PC-9 (cell line): ENCODE results near the gene PLCL2. TPM values are rescaled to one million over a fixed set of nuclear protein-coding genes. Genes with fewer than 3 reads are reported as not detected.

Experiments used
- BruUV-seq: library from RNA; stranded (reverse); fragments of 400-500 nt; replicated peaks from 2 replicates; lab custom pipeline; 2021; lab: Mats Ljungman, UMichigan
- CTCF ChIA-PET: fragments of 300-600 bp; sonication (Branson Sonifier 250); formaldehyde crosslinking; loops from one replicate; lab custom pipeline; 2022; ENCODE audit warnings: antibody characterized with exemption; lab: Charles Lee
- POLR2A ChIA-PET: fragments of 300-600 bp; sonication (Branson Sonifier 250); formaldehyde crosslinking; loops from one replicate; lab custom pipeline; 2022; ENCODE audit warnings: antibody characterized with exemption; ENCODE audit not compliant: unreplicated experiment; lab: Charles Lee
- DNase-seq, 2 experiments: peaks; one replicate each; pipeline versions ENCODE4 v3.0.0 to v3.0.0-alpha.2; 2015 to 2022; ENCODE audit warnings: mixed read lengths in 1 of 2
- H2AFZ ChIP-seq: fragments of 200-600 bp; sonication (generic); 2 replicates; pipeline ENCODE4 v1.8.1; 2017; ENCODE audit warnings: antibody characterized with exemption
- H3F3A ChIP-seq: fragments of 200-600 bp; sonication (generic); 2 replicates; pipeline ENCODE4 v1.8.1; 2017; ENCODE audit warnings: antibody characterized with exemption, mild to moderate bottlenecking, low read depth; ENCODE audit not compliant: insufficient read depth
- H3K27ac ChIP-seq: fragments of 200-600 bp; sonication (generic); 2 replicates; pipeline ENCODE4 v1.6.1; 2016; ENCODE audit warnings: mixed run types
- H3K27me3 ChIP-seq: fragments of 200-600 bp; sonication (generic); 2 replicates; pipeline ENCODE4 v1.6.1; 2016; ENCODE audit warnings: low read depth, mixed run types; ENCODE audit not compliant: insufficient read depth
- H3K36me3 ChIP-seq: fragments of 200-600 bp; sonication (generic); 2 replicates; pipeline ENCODE4 v1.6.1; 2016; ENCODE audit warnings: low read depth, mixed run types
- H3K4me1 ChIP-seq: fragments of 200-600 bp; sonication (generic); replicated peaks from 2 replicates; pipeline ENCODE4 v1.6.1; 2016; ENCODE audit warnings: mixed run types; ENCODE audit not compliant: insufficient read depth
- H3K4me2 ChIP-seq: fragments of 200-600 bp; sonication (generic); 2 replicates; pipeline ENCODE4 v1.6.1; 2017; ENCODE audit warnings: mixed run types
- H3K4me3 ChIP-seq: fragments of 200-600 bp; sonication (generic); 2 replicates; pipeline ENCODE4 v1.6.1; 2016; ENCODE audit warnings: mixed run types
- H3K79me2 ChIP-seq: fragments of 200-600 bp; sonication (generic); 2 replicates; pipeline ENCODE4 v1.6.1; 2017; ENCODE audit warnings: low read depth, mixed run types
- H3K9me2 ChIP-seq: fragments of 200-600 bp; sonication (generic); 2 replicates; pipeline ENCODE4 v1.8.1; 2017; ENCODE audit warnings: mild to moderate bottlenecking; ENCODE audit not compliant: insufficient read depth
- H3K9me3 ChIP-seq: fragments of 200-600 bp; sonication (generic); 2 replicates; pipeline ENCODE4 v1.8.1; 2016; ENCODE audit warnings: low read depth; ENCODE audit not compliant: insufficient read depth
- H4K20me1 ChIP-seq: fragments of 200-600 bp; sonication (generic); 2 replicates; pipeline ENCODE4 v1.8.1; 2017; ENCODE audit not compliant: insufficient read depth
- CTCF ChIP-seq: fragments of 200-600 bp; sonication (generic); conservative IDR thresholded peaks from 2 replicates; pipeline ENCODE4 v1.6.1; 2017; ENCODE audit warnings: mixed run types, antibody characterized with exemption, mild to moderate bottlenecking, moderate library complexity
- EZH2 ChIP-seq: fragments of 200-600 bp; sonication (generic); IDR thresholded peaks from 2 replicates; pipeline ENCODE4 v1.8.0; 2017; ENCODE audit warnings: antibody characterized with exemption, low read depth
- intact Hi-C: fragments of 100-400 bp; cut with micrococcal nuclease; formaldehyde crosslinking; loops from one replicate; pipeline ENCODE4 v1.10.0; 2022; ENCODE audit not compliant: unreplicated experiment
- total RNA-seq: library from RNA; stranded (reverse); gene quantifications from 2 replicates; pipeline ENCODE4 v1.2.3, GENCODE V29; 2021

The PLCL2 gene
- total RNA-seq, 1 experiment from 2014 or later, result 4.6 TPM

GRCh38 chr3:17014709-17015108, 130.0 kb downstream of the PLCL2 start:
- no peak overlapping the region for H3K4me3 ChIP-seq
- H3K4me1 ChIP-seq, result no peaks in the 10 kb centered on the region
- no peak overlapping the region for H3K27ac ChIP-seq
- no peak overlapping the region for H3K4me2 ChIP-seq
- intact Hi-C loops, result no loop called here
- no TSS peak for BruUV-seq
- no peaks in the 10 kb centered on the region for H3K9me2 ChIP-seq
- H3K79me2 ChIP-seq, result no peaks in the 10 kb centered on the region
- no peaks in the 10 kb centered on the region for H3K36me3 ChIP-seq
- H3F3A ChIP-seq, result no peaks in the 10 kb centered on the region
- ChIA-PET CTCF (no interaction called here), POLR2A (no interaction called here)
- no peak overlapping the region for H2AFZ ChIP-seq
- no peak for TF ChIP-seq CTCF
- no peak for TF ChIP-seq EZH2
- no peaks in the 10 kb centered on the region for H3K9me3 ChIP-seq
- DNase-seq, result no peak
- no peaks in the 10 kb centered on the region for H4K20me1 ChIP-seq
- no peaks in the 10 kb centered on the region for H3K27me3 ChIP-seq

GRCh38 chr3:17021614-17022013, 136.9 kb downstream of the PLCL2 start:
- H3K36me3 ChIP-seq, result no peaks in the 10 kb centered on the region
- H3K27ac ChIP-seq, result no peak overlapping the region
- no peak overlapping the region for H3K4me2 ChIP-seq
- no peak overlapping the region for H2AFZ ChIP-seq
- H4K20me1 ChIP-seq, result no peaks in the 10 kb centered on the region
- intact Hi-C loops, result no loop called here
- BruUV-seq, result no TSS peak
- no peaks in the 10 kb centered on the region for H3K79me2 ChIP-seq
- DNase-seq, result no peak
- no peaks in the 10 kb centered on the region for H3K4me1 ChIP-seq
- H3K9me3 ChIP-seq, result 0 out of 2 replicates have a peak, but pooled peaks cover 3% of the 10 kb centered on the region
- no peaks in the 10 kb centered on the region for H3K27me3 ChIP-seq
- CTCF ChIA-PET, result no interaction called here
- H3K4me3 ChIP-seq, result no peak overlapping the region
- H3K9me2 ChIP-seq, result no peaks in the 10 kb centered on the region
- TF ChIP-seq CTCF, result no peak
- no peak for TF ChIP-seq EZH2
- POLR2A ChIA-PET, result no interaction called here
- H3F3A ChIP-seq, result no peaks in the 10 kb centered on the region

- H3K4me3 ChIP-seq, result no peak overlapping the region
- ChIA-PET POLR2A (no interaction called here), CTCF (no interaction called here)
- H3K9me2 ChIP-seq, result no peaks in the 10 kb centered on the region
- no peak overlapping the region for H2AFZ ChIP-seq
- no peak overlapping the region for H3K4me2 ChIP-seq
- H3K9me3 ChIP-seq, result 0 out of 2 replicates have a peak, but pooled peaks cover 3% of the 10 kb centered on the region
- no peaks in the 10 kb centered on the region for H4K20me1 ChIP-seq
- intact Hi-C loops, result no loop called here
- H3K79me2 ChIP-seq, result no peaks in the 10 kb centered on the region
- TF ChIP-seq EZH2 (no peak), CTCF (no peak)
- H3F3A ChIP-seq, result no peaks in the 10 kb centered on the region
- H3K27ac ChIP-seq, result no peak overlapping the region
- H3K27me3 ChIP-seq, result no peaks in the 10 kb centered on the region
- H3K4me1 ChIP-seq, result no peaks in the 10 kb centered on the region
- no TSS peak for BruUV-seq
- DNase-seq, result no peak
- H3K36me3 ChIP-seq, result no peaks in the 10 kb centered on the region
These were observed 138.4 kb downstream of the PLCL2 start for GRCh38 chr3:17023006-17023664.
